DOHH2 (cell line): ENCODE results near the gene TNFSF10.

Source experiments
- H3F3A ChIP-seq: fragments of 200-600 bp; sonication (generic), shearing (Covaris generic); 2 replicates; pipeline ENCODE4 v1.6.0; 2016; ENCODE audit warnings: antibody characterized with exemption, mild to moderate bottlenecking; ENCODE audit not compliant: control insufficient read depth, insufficient read depth
- H3K27ac ChIP-seq: fragments of 200-600 bp; sonication (generic); 2 replicates; pipeline ENCODE4 v1.5.1; 2014; ENCODE audit warnings: low read depth, mild to moderate bottlenecking, low read length, moderate library complexity
- H3K27me3 ChIP-seq: fragments of 200-600 bp; sonication (generic); 2 replicates; pipeline ENCODE4 v1.6.1; 2014; ENCODE audit warnings: mild to moderate bottlenecking, low read length, mixed read lengths; ENCODE audit not compliant: control insufficient read depth
- H3K36me3 ChIP-seq: fragments of 200-600 bp; sonication (generic); 2 replicates; pipeline ENCODE4 v1.6.1; 2014; ENCODE audit warnings: mild to moderate bottlenecking, low read length, moderate library complexity, mixed read lengths; ENCODE audit not compliant: control insufficient read depth
- H3K4me1 ChIP-seq: fragments of 200-600 bp; sonication (generic); 2 replicates; pipeline ENCODE4 v1.6.1; 2014; ENCODE audit warnings: mild to moderate bottlenecking, low read length, mixed read lengths; ENCODE audit not compliant: control insufficient read depth
- H3K4me2 ChIP-seq: fragments of 200-600 bp; sonication (generic); 2 replicates; pipeline ENCODE4 v1.6.0; 2014; ENCODE audit warnings: mild to moderate bottlenecking, low read length, moderate library complexity
- H3K4me3 ChIP-seq: fragments of 200-600 bp; sonication (generic); 2 replicates; pipeline ENCODE4 v1.5.1; 2014; ENCODE audit warnings: mild to moderate bottlenecking, low read length, mixed read lengths
- H3K79me2 ChIP-seq: fragments of 200-600 bp; sonication (generic); 2 replicates; pipeline ENCODE4 v1.6.1; 2014; ENCODE audit warnings: mild to moderate bottlenecking, low read length, mixed read lengths; ENCODE audit not compliant: control insufficient read depth
- H3K9me2 ChIP-seq: fragments of 200-600 bp; sonication (generic); replicated peaks from 2 replicates; pipeline ENCODE4 v1.6.1; 2014; ENCODE audit warnings: mild to moderate bottlenecking, low read length, mixed read lengths; ENCODE audit not compliant: control insufficient read depth
- H3K9me3 ChIP-seq: fragments of 200-600 bp; sonication (generic); 2 replicates; pipeline ENCODE4 v1.6.1; 2014; ENCODE audit warnings: antibody characterized with exemption, low read length, mixed read lengths; ENCODE audit not compliant: control insufficient read depth, insufficient read depth
- H4K20me1 ChIP-seq: fragments of 200-600 bp; sonication (generic); 2 replicates; pipeline ENCODE4 v1.6.0; 2014; ENCODE audit warnings: low read depth, mild to moderate bottlenecking, antibody characterized with exemption, low read length, moderate library complexity; ENCODE audit not compliant: control insufficient read depth, insufficient read depth
- EZH2phosphoT487 ChIP-seq: fragments of 200-600 bp; sonication (generic); IDR thresholded peaks from 2 replicates; pipeline ENCODE4 v1.6.1; 2017; ENCODE audit warnings: borderline replicate concordance, mild to moderate bottlenecking, antibody characterized with exemption, low read length, moderate library complexity, mixed read lengths
- TF ChIP-seq, protein P1 (sequence below): fragments of 200-600 bp; sonication (generic); IDR thresholded peaks from one replicate; pipeline ENCODE4 v1.5.1; 2014; ENCODE audit warnings: antibody characterized with exemption, mild to moderate bottlenecking, low read depth, low read length; ENCODE audit not compliant: poor library complexity, severe bottlenecking

Gene TNFSF10

GRCh38 chr3:172546628-172547214 lies 23.5 kb upstream of the TNFSF10 start:
- Histone ChIP-seq H3K36me3 (no peaks in the 10 kb centered on the region), H3K4me3 (no peak overlapping the region), H3K27ac (no peak overlapping the region), H3K4me2 (no peak overlapping the region; the same call in 1 of the 2 replicates), H3K79me2 (no peaks in the 10 kb centered on the region), H3K4me1 (peaks cover 13% of the 10 kb centered on the region), H4K20me1 (no peaks in the 10 kb centered on the region), H3K9me3 (no peaks in the 10 kb centered on the region), H3F3A (no peaks in the 10 kb centered on the region), H3K9me2 (no peaks in the 10 kb centered on the region), H3K27me3 (0 out of 2 replicates have a peak, but pooled peaks cover 4% of the 10 kb centered on the region)
- no peak for TF ChIP-seq EZH2phosphoT487
- TF ChIP-seq, protein P1, sequence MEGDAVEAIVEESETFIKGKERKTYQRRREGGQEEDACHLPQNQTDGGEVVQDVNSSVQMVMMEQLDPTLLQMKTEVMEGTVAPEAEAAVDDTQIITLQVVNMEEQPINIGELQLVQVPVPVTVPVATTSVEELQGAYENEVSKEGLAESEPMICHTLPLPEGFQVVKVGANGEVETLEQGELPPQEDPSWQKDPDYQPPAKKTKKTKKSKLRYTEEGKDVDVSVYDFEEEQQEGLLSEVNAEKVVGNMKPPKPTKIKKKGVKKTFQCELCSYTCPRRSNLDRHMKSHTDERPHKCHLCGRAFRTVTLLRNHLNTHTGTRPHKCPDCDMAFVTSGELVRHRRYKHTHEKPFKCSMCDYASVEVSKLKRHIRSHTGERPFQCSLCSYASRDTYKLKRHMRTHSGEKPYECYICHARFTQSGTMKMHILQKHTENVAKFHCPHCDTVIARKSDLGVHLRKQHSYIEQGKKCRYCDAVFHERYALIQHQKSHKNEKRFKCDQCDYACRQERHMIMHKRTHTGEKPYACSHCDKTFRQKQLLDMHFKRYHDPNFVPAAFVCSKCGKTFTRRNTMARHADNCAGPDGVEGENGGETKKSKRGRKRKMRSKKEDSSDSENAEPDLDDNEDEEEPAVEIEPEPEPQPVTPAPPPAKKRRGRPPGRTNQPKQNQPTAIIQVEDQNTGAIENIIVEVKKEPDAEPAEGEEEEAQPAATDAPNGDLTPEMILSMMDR = no peak

GRCh38 chr3:172546105-172546504 lies 22.9 kb upstream of the TNFSF10 start:
- Histone ChIP-seq H3K4me3 (no peak overlapping the region), H3K36me3 (no peaks in the 10 kb centered on the region), H3K9me2 (no peaks in the 10 kb centered on the region), H3K79me2 (no peaks in the 10 kb centered on the region), H3K4me1 (peaks cover 13% of the 10 kb centered on the region), H3K9me3 (no peaks in the 10 kb centered on the region), H3F3A (no peaks in the 10 kb centered on the region), H3K4me2 (no peak overlapping the region), H4K20me1 (no peaks in the 10 kb centered on the region), H3K27me3 (0 out of 2 replicates have a peak, but pooled peaks cover 4% of the 10 kb centered on the region), H3K27ac (no peak overlapping the region)
- TF ChIP-seq, protein P1 = no peak
- no peak for TF ChIP-seq EZH2phosphoT487

DNA sequence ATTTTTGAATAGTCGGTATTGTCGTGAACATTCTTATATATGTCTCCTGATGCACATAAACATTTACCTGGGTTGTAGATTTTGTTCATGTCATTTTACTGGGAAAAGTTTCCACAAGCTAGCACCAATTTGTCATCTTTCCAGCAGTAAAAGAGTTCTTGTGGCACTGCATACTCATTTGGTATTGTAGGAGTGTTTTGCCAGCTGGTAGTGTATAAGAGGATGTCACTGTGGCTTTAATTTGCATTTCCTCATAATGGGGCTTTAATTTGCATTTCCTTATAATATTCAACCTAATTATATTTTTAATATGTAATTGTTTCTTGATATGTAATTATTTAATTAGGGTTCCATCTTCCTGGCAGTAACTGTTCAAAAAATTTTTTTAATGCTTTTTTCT lies 21.2 kb upstream of the TNFSF10 start:
- no peaks in the 10 kb centered on the region for H3K9me2 ChIP-seq
- peaks cover 13% of the 10 kb centered on the region for H3K4me1 ChIP-seq
- H3K4me2 ChIP-seq = no peak overlapping the region
- H3K4me3 ChIP-seq = no peak overlapping the region
- TF ChIP-seq, protein P1 = no peak
- TF ChIP-seq EZH2phosphoT487 = no peak
- no peaks in the 10 kb centered on the region for H3F3A ChIP-seq
- H3K36me3 ChIP-seq = no peaks in the 10 kb centered on the region
- H3K27ac ChIP-seq = no peak overlapping the region
- H4K20me1 ChIP-seq = no peaks in the 10 kb centered on the region
- H3K79me2 ChIP-seq = no peaks in the 10 kb centered on the region
- H3K9me3 ChIP-seq = no peaks in the 10 kb centered on the region
- 0 out of 2 replicates have a peak, but pooled peaks cover 4% of the 10 kb centered on the region for H3K27me3 ChIP-seq
